HCT116 (cell line): ENCODE data around the gene CSTPP1. TPM values are rescaled to one million over a fixed set of nuclear protein-coding genes. Genes with fewer than 3 reads are reported as not detected.
"Not testable (repeated sequence)": the region's sequence is repeated elsewhere in the genome, so short reads cannot be mapped to it uniquely, and the experiment has no call there.

Experiments
- ATAC-seq: fragments of 200-7000 bp; cut with Tn5 transposase; 2 replicates; pipeline ENCODE4 v1.9.1; 2020; ENCODE audit warnings: mild to moderate bottlenecking, moderate library complexity
- BruUV-seq: library from RNA; stranded (reverse); fragments of 400-500 nt; replicated peaks from 2 replicates; lab custom pipeline; 2021; lab: Mats Ljungman, UMichigan
- CTCF ChIA-PET: fragments of 300-600 bp; sonication (Branson Sonifier 250); formaldehyde crosslinking; loops from one replicate; lab custom pipeline; 2021; ENCODE audit warnings: antibody characterized with exemption; lab: Charles Lee
- POLR2A ChIA-PET: fragments of 300-600, 350-600 bp; sonication (Branson Sonifier 250); formaldehyde crosslinking; loops from one replicate; lab custom pipeline; 2021; ENCODE audit warnings: antibody characterized with exemption; lab: Charles Lee
- RAD21 ChIA-PET, 2 experiments: fragments of 300-600 bp; sonication (Branson Sonifier 250); formaldehyde crosslinking; loops; one replicate each; lab custom pipeline; 2023; ENCODE audit warnings: low total read pairs in 2 of 2; ENCODE audit not compliant: uncharacterized antibody in 2 of 2, unreplicated experiment in 2 of 2, low non-redundant PET in 1 of 2; lab: Charles Lee
- DNase-seq: peaks from one replicate; pipeline ENCODE4 v3.0.0-alpha.2; 2010; ENCODE audit warnings: low read depth, low spot score
- H2AFZ ChIP-seq: fragments of 200-600 bp; shearing (Covaris generic), sonication (generic); 2 replicates; pipeline ENCODE4 v1.6.1; 2017; ENCODE audit warnings: low read depth, mixed run types, mixed read lengths, antibody characterized with exemption, low read length; ENCODE audit not compliant: poor library complexity, severe bottlenecking
- H3K27ac ChIP-seq: 2 replicates; pipeline ENCODE4 v1.5.1; 2012; ENCODE audit warnings: low read depth, low read length
- H3K27me3 ChIP-seq: fragments of 200-600 bp; sonication (generic); 2 replicates; pipeline ENCODE4 v1.6.1; 2016; ENCODE audit warnings: mixed run types, low read length, mixed read lengths; ENCODE audit not compliant: insufficient read depth
- H3K36me3 ChIP-seq, 2 experiments: fragments of 200-500 bp in 1 of 2; fragments of 200-600 bp in 1 of 2; sonication (Bioruptor generic) in 1 of 2; sonication (generic) in 1 of 2; 2 replicates each; pipeline versions ENCODE4 v1.5.1 to v1.6.1; 2014 to 2016; ENCODE audit warnings: low read length in 2 of 2, inconsistent platforms in 1 of 2, mixed read lengths in 1 of 2, mixed run types in 1 of 2; ENCODE audit not compliant: insufficient read depth in 2 of 2, control insufficient read depth in 1 of 2
- H3K4me1 ChIP-seq, 2 experiments: fragments of 200-600 bp in 1 of 2; sonication (generic) in 1 of 2; 2 replicates each; pipeline versions ENCODE4 v1.5.1 to v1.6.1; 2012 to 2017; ENCODE audit warnings: low read length in 2 of 2, inconsistent platforms in 1 of 2, mild to moderate bottlenecking in 1 of 2, mixed read lengths in 1 of 2, mixed run types in 1 of 2, moderate library complexity in 1 of 2; ENCODE audit not compliant: insufficient read depth in 2 of 2, control insufficient read depth in 1 of 2
- H3K4me2 ChIP-seq: fragments of 200-600 bp; sonication (generic); 2 replicates; pipeline ENCODE4 v1.6.1; 2017; ENCODE audit warnings: mixed run types, low read length, mixed read lengths
- H3K4me3 ChIP-seq, 2 experiments: fragments of 200-600 bp in 1 of 2; sonication (generic) in 1 of 2; replicated peaks in 1 of 2; 2 replicates each; pipeline ENCODE4 v1.5.1; 2011 to 2016; ENCODE audit warnings: low read length in 2 of 2, control low read depth in 1 of 2, low read depth in 1 of 2, mild to moderate bottlenecking in 1 of 2, mixed read lengths in 1 of 2, mixed run types in 1 of 2
- H3K79me2 ChIP-seq: fragments of 200-600 bp; sonication (generic); 2 replicates; pipeline ENCODE4 v1.6.1; 2017; ENCODE audit warnings: mild to moderate bottlenecking, mixed run types, low read length, moderate library complexity, mixed read lengths; ENCODE audit not compliant: insufficient read depth
- H3K9ac ChIP-seq: fragments of 200-600 bp; sonication (generic); 2 replicates; pipeline ENCODE4 v1.6.1; 2016; ENCODE audit warnings: low read length, mixed read lengths
- H3K9me2 ChIP-seq: fragments of 200-600 bp; sonication (generic), shearing (Covaris generic); 2 replicates; pipeline ENCODE4 v1.6.1; 2017; ENCODE audit warnings: mixed run types, mild to moderate bottlenecking, moderate library complexity; ENCODE audit not compliant: insufficient read depth
- H3K9me3 ChIP-seq, 2 experiments: fragments of 200-500 bp in 1 of 2; fragments of 200-600 bp in 1 of 2; sonication (Bioruptor generic) in 1 of 2; sonication (generic) in 1 of 2; 2 replicates each; pipeline ENCODE4 v1.6.1; 2014 to 2017; ENCODE audit warnings: low read length in 2 of 2, mixed read lengths in 2 of 2, inconsistent platforms in 1 of 2, low read depth in 1 of 2, mild to moderate bottlenecking in 1 of 2, mixed run types in 1 of 2, moderate library complexity in 1 of 2; ENCODE audit not compliant: control insufficient read depth in 1 of 2, insufficient read depth in 1 of 2
- H4K20me1 ChIP-seq: fragments of 200-600 bp; sonication (generic), shearing (Covaris generic); 2 replicates; pipeline ENCODE4 v1.6.1; 2017; ENCODE audit warnings: mixed run types, mild to moderate bottlenecking, moderate library complexity; ENCODE audit not compliant: insufficient read depth
- ATF3 ChIP-seq: IDR thresholded peaks from 2 replicates; pipeline ENCODE4 v1.6.1; 2012
- CBX3 ChIP-seq: IDR thresholded peaks from 2 replicates; pipeline ENCODE4 v1.6.1; 2012; ENCODE audit warnings: low read depth
- EGR1 ChIP-seq: IDR thresholded peaks from 2 replicates; pipeline ENCODE4 v1.6.1; 2012; ENCODE audit warnings: low read depth
- ELF1 ChIP-seq: IDR thresholded peaks from 2 replicates; pipeline ENCODE4 v1.6.1; 2012; ENCODE audit warnings: low read depth, borderline replicate concordance
- EZH2 ChIP-seq: fragments of 200-600 bp; sonication (generic); IDR thresholded peaks from 2 replicates; pipeline ENCODE4 v1.6.1; 2017; ENCODE audit warnings: antibody characterized with exemption, mixed run types
- JUND ChIP-seq: IDR thresholded peaks from 2 replicates; pipeline ENCODE4 v1.6.1; 2012
- MAX ChIP-seq: IDR thresholded peaks from 2 replicates; pipeline ENCODE4 v1.6.1; 2012
- RAD21 ChIP-seq: IDR thresholded peaks from 2 replicates; pipeline ENCODE4 v1.6.1; 2012; ENCODE audit warnings: low read depth, mild to moderate bottlenecking
- REST ChIP-seq: IDR thresholded peaks from 2 replicates; pipeline ENCODE4 v1.6.1; 2012; ENCODE audit warnings: low read depth
- SRF ChIP-seq: IDR thresholded peaks from 2 replicates; pipeline ENCODE4 v1.6.1; 2012; ENCODE audit warnings: low read depth
- TCF7L2 ChIP-seq: IDR thresholded peaks from 2 replicates; pipeline ENCODE4 v1.7.0; 2011; ENCODE audit warnings: borderline replicate concordance, inconsistent platforms; ENCODE audit not compliant: insufficient read depth, insufficient read length; ENCODE audit errors: extremely low read depth
- ZFX ChIP-seq: fragments of 450-650 bp; IDR thresholded peaks from 2 replicates; pipeline ENCODE4 v1.6.1; 2017
- ZNF274 ChIP-seq: fragments of 200-500 bp; sonication (Bioruptor generic); IDR thresholded peaks from 2 replicates; pipeline ENCODE4 v1.6.1; 2014; ENCODE audit warnings: mild to moderate bottlenecking, low read depth, low read length, inconsistent platforms
- intact Hi-C: fragments of 100-400 bp; cut with micrococcal nuclease; formaldehyde crosslinking; loops from 2 replicates; pipeline ENCODE4 v1.10.0; 2022
- total RNA-seq: library from RNA; stranded (reverse); gene quantifications from one replicate; pipeline ENCODE4 v1.2.1, GENCODE V29; 2021; ENCODE audit not compliant: unreplicated experiment

Gene CSTPP1
- total RNA-seq, 1 experiment from 2014 or later: 24.7 TPM

- TF ChIP-seq MAX: no peak
- TF ChIP-seq RAD21: no peak
- TF ChIP-seq CBX3: no peak
- no peak for TF ChIP-seq JUND
- no peak for TF ChIP-seq ZNF274
Observed at GRCh38 chr11:47189100-47189834, 252.7 kb downstream of the CSTPP1 start (continued).

- H3K27ac ChIP-seq, POLR2A ChIA-PET, DNase-seq, H3K9me2 ChIP-seq, H3K9ac ChIP-seq, H3K36me3 ChIP-seq, RAD21 ChIA-PET, H3K27me3 ChIP-seq, H3K4me3 ChIP-seq, ATAC-seq, CTCF ChIA-PET, H3K4me2 ChIP-seq, H3K79me2 ChIP-seq, H2AFZ ChIP-seq, BruUV-seq, H4K20me1 ChIP-seq, H3K9me3 ChIP-seq, intact Hi-C loops: not testable (repeated sequence)
- peaks cover 19 to 43% of the 10 kb centered on the region in 2 experiments for H3K4me1 ChIP-seq
Observed at GRCh38 chr11:47191137-47191536, 254.6 kb downstream of the CSTPP1 start.

- Histone ChIP-seq H3K27me3 (no peaks in the 10 kb centered on the region), H2AFZ (no peak overlapping the region), H3K9me3 (no peaks in the 10 kb centered on the region), H3K36me3 (no peaks in the 10 kb centered on the region), H3K4me3 (no peak overlapping the region), H3K9ac (no peak overlapping the region), H3K79me2 (no peaks in the 10 kb centered on the region), H3K27ac (no peak overlapping the region), H3K4me1 (peaks cover 13 to 36% of the 10 kb centered on the region in 2 experiments), H3K9me2 (no peaks in the 10 kb centered on the region), H4K20me1 (no peaks in the 10 kb centered on the region), H3K4me2 (no peak overlapping the region)
- ATAC-seq: no peak
- ChIA-PET RAD21 (interaction anchor here in 1 of 2 experiments (0.7 kb wide), 1 partner anchor 22 kb away, joined by 5 read pairs; no protein-coding TSS in a partner anchor), CTCF (interaction anchor here (1.3 kb wide), 1 partner anchor 12 kb away, joined by 3 read pairs; no protein-coding TSS in a partner anchor), POLR2A (no interaction called here)
- no peak for TF ChIP-seq ELF1
- no peak for TF ChIP-seq RAD21
- TF ChIP-seq EZH2: no peak
- TF ChIP-seq SRF: no peak
- no peak for TF ChIP-seq EGR1
- TF ChIP-seq ZFX: no peak
- no peak for TF ChIP-seq TCF7L2
- TF ChIP-seq ATF3: no peak
- no peak for TF ChIP-seq REST
- BruUV-seq: no TSS peak
- intact Hi-C loops: no loop called here
- DNase-seq: no peak
Observed at GRCh38 chr11:47192111-47192510, 255.6 kb downstream of the CSTPP1 start.
